GM12872 (cell line): ENCODE measurements around the gene DNAH17.

Experiments
- CTCF ChIP-seq: IDR thresholded peaks from 3 replicates; pipeline ENCODE4 v1.5.1; 2011; ENCODE audit warnings: low read depth, mild to moderate bottlenecking, low read length, moderate library complexity; ENCODE audit not compliant: insufficient read depth

Gene DNAH17

GRCh38 chr17:78529871-78530670, 47.1 kb downstream of the DNAH17 start:
- TF ChIP-seq CTCF, result no peak

GRCh38 chr17:78529251-78529650, 47.9 kb downstream of the DNAH17 start:
- no peak for TF ChIP-seq CTCF

DNA sequence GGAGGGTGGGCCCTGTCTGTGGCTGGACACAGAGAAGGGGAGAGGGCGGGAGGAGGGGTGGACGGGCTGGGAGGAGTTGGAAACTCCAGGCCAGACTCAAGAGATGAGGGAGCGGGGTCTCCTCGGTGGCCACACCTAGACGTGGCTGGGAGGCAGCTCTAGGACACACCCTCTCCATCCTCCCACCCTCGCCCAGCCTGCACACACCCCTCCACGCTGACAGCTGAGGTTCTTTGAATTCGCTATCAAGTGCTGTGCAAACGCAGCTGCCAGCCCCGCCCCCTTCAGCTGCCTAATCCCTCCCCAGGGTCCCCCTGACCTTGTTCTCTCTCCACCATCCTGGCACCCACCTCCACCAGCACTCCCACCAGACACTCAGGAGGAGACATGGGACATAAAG, 48.7 kb downstream of the DNAH17 start:
- TF ChIP-seq CTCF, result no peak

GRCh38 chr17:78527345-78527744, 49.9 kb downstream of the DNAH17 start:
- no peak for TF ChIP-seq CTCF

GRCh38 chr17:78526231-78527025, 50.8 kb downstream of the DNAH17 start:
- TF ChIP-seq CTCF, result no peak

DNA sequence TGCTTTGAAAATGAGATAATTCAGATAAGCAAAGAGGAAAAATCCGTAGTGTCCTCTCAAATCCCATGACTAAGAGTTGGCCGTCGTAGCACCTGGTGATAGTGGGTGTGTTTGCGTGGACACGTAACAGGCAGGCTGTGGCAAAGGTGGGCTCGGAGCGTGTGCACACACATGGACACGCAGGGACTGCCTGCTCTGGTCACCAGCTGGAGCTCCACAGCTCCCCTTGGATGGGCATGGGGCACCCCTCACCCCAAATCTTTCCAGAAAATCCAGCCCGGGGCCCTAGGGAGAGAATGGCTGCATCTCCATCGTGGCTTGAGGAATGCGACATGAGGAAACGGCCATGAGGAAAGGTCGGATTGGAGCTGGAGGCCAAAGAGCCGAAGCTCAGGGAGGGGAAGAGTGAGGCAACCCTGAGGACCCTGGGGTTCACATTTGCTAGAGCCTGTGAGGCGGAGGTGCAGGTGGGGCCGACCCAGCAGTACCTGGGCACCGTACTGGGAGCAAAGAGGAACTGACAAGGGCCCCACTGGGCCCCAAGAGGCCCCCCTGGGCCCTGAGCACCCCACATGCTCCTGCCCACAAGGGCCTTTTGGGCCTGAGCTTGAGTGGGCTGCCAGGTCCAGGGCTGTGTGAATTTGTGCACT, 51.6 kb downstream of the DNAH17 start:
- no peak for TF ChIP-seq CTCF

GRCh38 chr17:78524870-78525510, 52.2 kb downstream of the DNAH17 start:
- no peak for TF ChIP-seq CTCF
